Stimulated activated CD4-positive, alpha-beta T cell treated with anti-CD3 and anti-CD28 coated beads, TNF-alpha, amount 100 ng/mL, for 24 hours (primary cell): ENCODE results near the gene NKIRAS1.
"Not testable (repeated sequence)": the region's sequence is repeated elsewhere in the genome, so short reads cannot be mapped to it uniquely, and the experiment has no call there.

Experiments
- DNase-seq, 3 experiments: peaks; one replicate each; pipeline ENCODE4 v3.0.0-alpha.2; 2020; ENCODE audit warnings: low read depth in 3 of 3

Gene NKIRAS1

GRCh38 chr3:23904545-23904944 is 12.2 kb downstream of the NKIRAS1 start:
- no peak for DNase-seq

DNA sequence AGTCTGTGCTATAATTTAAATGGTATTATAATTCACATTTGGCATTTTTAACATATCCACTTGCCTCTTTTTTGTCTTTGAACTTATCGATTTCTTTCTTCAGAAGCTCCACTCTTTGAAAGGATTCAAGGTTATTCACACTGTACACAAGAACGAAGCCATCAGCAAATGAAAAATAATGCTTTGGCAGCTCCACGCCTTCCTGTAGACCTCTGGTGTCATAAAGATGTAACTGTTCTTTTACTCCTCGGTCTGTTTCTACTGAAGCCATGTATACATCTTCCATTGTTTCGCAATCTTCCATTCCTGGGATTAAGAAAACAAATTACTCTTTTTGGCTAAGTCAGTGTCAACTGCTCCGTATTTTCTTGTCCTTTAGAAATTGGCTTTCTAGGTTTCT is 16.0 kb downstream of the NKIRAS1 start:
- DNase-seq: no peak

GRCh38 chr3:23895181-23895580 is 21.6 kb downstream of the NKIRAS1 start:
- DNase-seq: no peak

DNA sequence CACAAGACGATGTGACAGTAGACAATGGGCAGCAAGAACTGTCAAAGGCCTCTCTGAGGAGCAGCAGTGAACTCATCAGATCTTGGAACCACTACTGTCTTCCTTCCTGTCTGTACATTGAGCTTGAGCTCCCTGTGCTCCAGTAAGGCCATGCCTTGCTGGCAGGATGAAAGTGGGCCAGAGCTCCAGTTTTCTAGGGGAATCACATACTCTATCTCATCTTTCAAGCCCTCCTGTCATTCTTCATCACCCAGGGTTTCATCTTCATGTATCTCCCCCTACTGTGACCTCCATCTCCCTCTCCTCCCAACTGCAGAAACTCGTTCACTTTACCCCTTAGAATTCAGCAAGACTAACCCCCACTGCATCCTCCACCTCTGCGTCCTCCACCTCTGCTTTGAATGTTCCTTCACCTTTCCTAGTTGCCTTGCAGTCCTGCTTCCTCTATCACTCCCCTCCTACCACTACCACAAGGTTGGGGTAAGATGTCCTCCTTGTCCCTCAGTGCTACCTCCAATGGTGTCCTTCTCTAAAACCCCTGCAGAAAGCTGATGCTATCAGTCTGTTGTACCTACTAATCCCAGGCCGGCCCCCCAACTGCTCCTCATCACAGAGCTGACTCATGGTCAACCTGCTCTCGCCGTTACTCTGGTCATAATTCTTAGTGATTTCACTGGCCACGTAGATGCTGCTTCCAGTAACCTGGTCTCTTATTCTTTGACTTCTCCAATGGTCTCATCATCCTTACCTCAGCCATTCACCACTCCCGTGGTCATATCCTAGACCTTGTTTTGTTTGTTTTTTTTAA is 22.3 kb downstream of the NKIRAS1 start:
- no peak for DNase-seq

DNA sequence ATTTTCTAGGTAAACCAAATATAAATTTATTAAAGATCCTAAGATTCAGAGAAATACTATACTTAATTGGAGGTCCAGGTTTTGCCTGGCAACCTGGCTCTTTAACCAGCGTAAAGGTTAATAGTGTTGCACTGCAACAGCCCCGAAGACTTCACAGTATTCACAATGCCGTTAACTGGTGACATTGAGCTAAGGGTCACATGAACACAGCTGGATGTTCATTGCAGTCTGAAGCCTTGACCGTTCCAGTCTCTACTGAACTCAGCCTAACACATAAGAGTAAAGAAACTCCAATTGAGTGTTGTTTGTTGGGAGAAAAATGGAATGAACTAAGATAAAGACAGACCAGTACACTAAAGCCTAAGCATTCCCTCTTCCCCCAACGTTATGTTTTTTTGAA is 26.8 kb downstream of the NKIRAS1 start:
- DNase-seq: no peak

GRCh38 chr3:23889386-23889785 is 27.4 kb downstream of the NKIRAS1 start:
- no peak for DNase-seq

GRCh38 chr3:23888617-23889228 is 28.1 kb downstream of the NKIRAS1 start:
- no peak for DNase-seq

GRCh38 chr3:23886311-23886710 is 30.5 kb downstream of the NKIRAS1 start:
- DNase-seq: no peak

- DNase-seq: no peak
These were observed 31.6 kb downstream of the NKIRAS1 start for GRCh38 chr3:23885210-23885609.

- no peak for DNase-seq
These were observed 32.3 kb downstream of the NKIRAS1 start for GRCh38 chr3:23884481-23884880.

DNA sequence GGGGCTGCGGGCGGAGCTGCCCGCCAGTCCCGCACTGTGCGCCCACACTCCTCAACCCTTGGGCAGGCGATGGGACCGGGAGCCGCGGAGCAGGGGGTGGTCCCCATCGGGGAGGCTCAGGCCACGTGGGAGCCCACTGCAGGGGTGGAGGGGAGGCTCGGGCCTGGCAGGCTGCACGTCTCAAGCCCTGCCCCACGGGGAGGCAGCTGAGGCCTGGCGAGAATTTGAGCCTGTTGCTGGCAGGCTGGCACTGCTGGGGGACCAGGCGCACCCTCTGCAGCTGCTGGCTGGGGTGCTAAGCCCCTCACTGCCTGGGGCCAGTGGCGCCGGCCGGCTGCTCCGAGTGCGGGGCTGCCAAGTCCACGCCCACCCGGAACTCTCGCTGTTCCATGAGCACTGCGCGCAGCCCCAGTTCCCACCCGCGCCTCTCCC is 34.3 kb downstream of the NKIRAS1 start:
- DNase-seq: no peak

DNA sequence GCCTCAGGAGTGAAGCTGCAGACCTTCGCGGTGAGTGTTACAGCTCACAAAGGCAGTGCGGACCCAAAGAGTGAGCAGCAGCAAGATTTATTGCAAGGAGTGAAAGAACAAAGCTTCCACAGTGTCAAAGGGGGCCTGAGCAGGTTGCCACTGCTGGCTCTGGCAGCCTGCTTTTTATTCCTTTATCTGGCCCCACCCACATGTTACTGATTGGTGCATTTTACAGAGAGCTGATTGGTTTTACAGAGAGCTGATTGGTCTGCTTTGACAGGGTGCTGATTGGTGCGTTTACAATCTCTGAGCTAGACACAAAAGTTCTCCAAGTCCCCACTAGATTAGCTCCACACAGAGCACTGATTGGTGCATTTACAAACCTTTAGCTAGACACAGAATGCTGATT is 34.8 kb downstream of the NKIRAS1 start:
- not testable (repeated sequence) for DNase-seq

GRCh38 chr3:23880703-23881339 is 36.0 kb downstream of the NKIRAS1 start:
- no peak for DNase-seq

GRCh38 chr3:23879485-23879884 is 37.3 kb downstream of the NKIRAS1 start:
- no peak for DNase-seq

- DNase-seq: no peak
These were observed 39.3 kb downstream of the NKIRAS1 start for GRCh38 chr3:23877329-23877980.

DNA sequence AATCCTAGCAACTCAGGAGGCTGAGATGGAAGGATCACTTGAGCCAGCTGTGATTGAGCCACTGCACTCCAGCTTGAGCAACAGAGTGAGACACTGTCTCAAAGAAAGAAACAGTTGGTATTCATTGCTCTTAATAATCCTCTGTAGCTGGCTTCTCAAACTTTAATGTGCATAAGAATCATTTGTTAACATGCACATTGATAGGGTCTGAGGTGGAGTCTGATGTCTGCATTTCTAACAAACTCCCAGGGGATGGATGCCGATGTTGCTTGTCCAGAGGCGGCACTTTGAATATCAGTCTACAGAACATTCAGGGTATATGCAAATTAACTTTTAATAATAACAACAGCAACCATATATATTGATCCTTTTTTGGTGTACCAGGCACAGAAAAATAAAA is 39.9 kb downstream of the NKIRAS1 start:
- no peak for DNase-seq

DNA sequence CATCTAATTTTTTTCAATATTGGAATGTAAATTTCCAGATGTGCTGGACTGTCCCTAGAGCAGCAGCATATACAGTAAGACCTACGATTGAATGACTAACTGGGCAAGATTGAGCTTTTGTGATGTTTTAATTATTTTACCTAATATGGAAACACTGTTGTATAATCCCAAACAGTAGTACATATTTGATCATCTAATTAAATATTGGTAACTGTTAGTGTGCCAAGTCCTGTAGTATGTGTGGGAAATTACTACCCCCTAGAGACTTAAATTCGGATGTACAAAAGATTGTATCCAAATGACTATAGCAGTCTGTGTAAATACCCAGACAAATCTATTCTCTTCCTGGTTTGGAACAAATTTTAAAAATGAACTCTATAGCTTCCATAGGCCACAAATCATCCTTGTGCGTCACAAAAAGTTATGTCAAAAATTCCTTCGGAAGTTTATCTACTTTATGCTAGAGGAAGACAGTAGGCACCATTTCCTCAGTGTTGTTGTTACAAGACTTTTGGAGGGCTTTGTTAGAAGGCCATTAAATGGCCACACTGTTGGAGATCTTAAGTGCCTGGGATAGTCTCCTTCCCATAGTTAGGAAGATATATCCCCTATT is 41.6 kb downstream of the NKIRAS1 start:
- no peak for DNase-seq

GRCh38 chr3:23874359-23875112 is 42.3 kb downstream of the NKIRAS1 start:
- no peak for DNase-seq

- no peak for DNase-seq
These were observed 42.8 kb downstream of the NKIRAS1 start for GRCh38 chr3:23873941-23874340.

GRCh38 chr3:23872330-23872729 is 44.5 kb downstream of the NKIRAS1 start:
- DNase-seq: no peak

- DNase-seq: not testable (repeated sequence)
These were observed 45.4 kb downstream of the NKIRAS1 start for GRCh38 chr3:23871361-23871760.
